ENCODE results near the gene CNGB1. TPM values are rescaled to one million over a fixed set of nuclear protein-coding genes. Genes with fewer than 3 reads are reported as not detected.
"Not testable (repeated sequence)": the region's sequence is repeated elsewhere in the genome, so short reads cannot be mapped to it uniquely, and the experiment has no call there.

CNGB1 gene
- total RNA-seq, 1 donor from 2014 or later, result 0.19 TPM

DNA sequence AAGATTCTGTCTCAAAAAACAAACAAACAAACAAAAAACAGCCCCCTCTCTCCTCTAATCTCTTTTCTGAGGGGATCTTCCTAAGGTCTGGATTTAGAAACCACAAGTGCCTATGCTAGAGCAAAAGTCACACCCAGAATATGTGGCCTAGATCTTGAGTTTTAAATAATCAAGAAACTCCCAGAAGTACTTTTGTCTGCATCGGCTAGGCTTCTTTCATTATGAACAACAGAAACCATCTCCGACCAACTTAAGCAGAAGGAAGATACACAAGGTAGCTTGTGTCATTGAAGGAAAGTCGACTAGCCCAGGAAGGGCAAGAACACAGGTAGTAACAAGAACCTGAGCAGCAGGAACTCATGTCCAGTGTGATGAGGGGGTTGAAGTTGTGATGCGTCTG, 94.7 kb downstream of the CNGB1 start:
- Mint-ChIP-seq H3K27me3 (peaks cover 36% of the 10 kb centered on the region), H3K9me3 (no peaks in the 10 kb centered on the region), H3K4me1 (ENCODE audit: unreplicated experiment) (no peaks in the 10 kb centered on the region), H3K36me3 (no peaks in the 10 kb centered on the region), H3K27ac (no peak overlapping the region), H3K4me3 (no peak overlapping the region)
- no peak for DNase-seq (ENCODE audit: extremely low spot score, unreplicated experiment)
- TF ChIP-seq, protein P1, sequence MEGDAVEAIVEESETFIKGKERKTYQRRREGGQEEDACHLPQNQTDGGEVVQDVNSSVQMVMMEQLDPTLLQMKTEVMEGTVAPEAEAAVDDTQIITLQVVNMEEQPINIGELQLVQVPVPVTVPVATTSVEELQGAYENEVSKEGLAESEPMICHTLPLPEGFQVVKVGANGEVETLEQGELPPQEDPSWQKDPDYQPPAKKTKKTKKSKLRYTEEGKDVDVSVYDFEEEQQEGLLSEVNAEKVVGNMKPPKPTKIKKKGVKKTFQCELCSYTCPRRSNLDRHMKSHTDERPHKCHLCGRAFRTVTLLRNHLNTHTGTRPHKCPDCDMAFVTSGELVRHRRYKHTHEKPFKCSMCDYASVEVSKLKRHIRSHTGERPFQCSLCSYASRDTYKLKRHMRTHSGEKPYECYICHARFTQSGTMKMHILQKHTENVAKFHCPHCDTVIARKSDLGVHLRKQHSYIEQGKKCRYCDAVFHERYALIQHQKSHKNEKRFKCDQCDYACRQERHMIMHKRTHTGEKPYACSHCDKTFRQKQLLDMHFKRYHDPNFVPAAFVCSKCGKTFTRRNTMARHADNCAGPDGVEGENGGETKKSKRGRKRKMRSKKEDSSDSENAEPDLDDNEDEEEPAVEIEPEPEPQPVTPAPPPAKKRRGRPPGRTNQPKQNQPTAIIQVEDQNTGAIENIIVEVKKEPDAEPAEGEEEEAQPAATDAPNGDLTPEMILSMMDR (conservative IDR thresholded peaks at IDR 0.05), result no peak

DNA sequence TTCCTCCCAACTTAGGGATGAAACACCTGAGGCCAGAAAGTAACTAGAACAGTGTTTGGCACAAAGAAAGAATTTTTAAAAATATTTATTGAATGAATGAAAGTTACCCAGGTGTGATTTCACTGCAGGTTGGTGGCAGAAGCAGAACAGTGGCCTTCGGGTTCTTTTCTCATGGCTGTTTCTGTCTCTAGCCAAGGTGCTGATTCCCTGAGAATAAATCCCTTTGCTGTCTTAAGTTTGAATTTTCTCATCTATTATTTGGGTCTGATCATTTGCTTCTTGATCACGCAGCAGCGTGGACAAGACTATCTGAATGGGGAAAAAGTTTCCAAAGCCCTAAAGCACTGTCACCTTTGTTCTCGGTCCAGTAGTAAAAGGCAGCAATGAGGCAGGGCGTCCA, 95.6 kb downstream of the CNGB1 start:
- Mint-ChIP-seq H3K27me3 (peaks cover 34% of the 10 kb centered on the region), H3K4me3 (no peak overlapping the region), H3K27ac (no peak overlapping the region), H3K9me3 (no peaks in the 10 kb centered on the region), H3K36me3 (no peaks in the 10 kb centered on the region), H3K4me1 (ENCODE audit: unreplicated experiment) (no peaks in the 10 kb centered on the region)
- no peak for DNase-seq (ENCODE audit: extremely low spot score, unreplicated experiment)
- TF ChIP-seq, protein P1 (conservative IDR thresholded peaks at IDR 0.05), result no peak

DNA sequence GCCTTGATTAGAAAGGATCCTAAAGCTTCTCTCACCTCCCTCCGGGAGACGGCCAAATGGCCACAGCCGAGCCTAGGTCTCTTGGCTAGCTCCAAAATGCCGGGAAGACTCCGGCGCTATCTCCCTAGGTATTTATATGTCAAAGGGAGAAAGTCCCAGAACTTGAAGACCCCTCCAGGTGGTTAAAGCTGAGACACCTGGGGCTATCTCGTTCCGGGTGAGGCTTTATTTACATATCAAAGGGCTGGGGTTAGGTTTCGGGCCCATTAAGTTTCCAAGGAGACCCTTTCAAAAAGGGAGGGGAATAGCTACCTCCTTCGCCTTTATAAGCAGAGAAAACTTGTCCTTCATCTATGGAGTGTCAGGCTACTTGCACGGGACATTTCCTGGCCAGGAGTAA, 97.7 kb downstream of the CNGB1 start:
- TF ChIP-seq, protein P1 (conservative IDR thresholded peaks at IDR 0.05), result no peak
- Mint-ChIP-seq H3K9me3 (no peaks in the 10 kb centered on the region), H3K27ac (no peak overlapping the region), H3K27me3 (peaks cover 24% of the 10 kb centered on the region), H3K4me3 (no peak overlapping the region), H3K36me3 (no peaks in the 10 kb centered on the region), H3K4me1 (ENCODE audit: unreplicated experiment) (no peaks in the 10 kb centered on the region)
- DNase-seq (ENCODE audit: extremely low spot score, unreplicated experiment), result no peak

DNA sequence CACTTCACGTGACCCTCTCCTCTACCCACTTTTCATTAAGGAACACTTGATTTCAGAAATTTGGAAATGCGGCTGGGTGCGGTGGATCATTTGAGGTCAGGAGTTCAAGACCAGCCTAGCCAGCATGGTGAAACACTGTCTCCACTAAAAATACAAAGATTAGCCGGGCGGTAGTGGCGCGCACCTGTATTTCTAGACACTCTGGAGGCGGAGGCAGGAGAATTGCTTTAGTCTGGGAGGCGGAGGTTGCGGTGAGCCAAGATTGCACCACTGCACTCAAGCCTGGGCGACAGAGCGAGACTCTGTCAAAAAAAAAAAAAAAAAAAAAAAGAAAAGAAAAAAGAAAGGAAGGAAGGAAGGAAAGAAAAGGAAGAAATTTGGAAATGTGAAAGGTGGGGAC, 98.2 kb downstream of the CNGB1 start:
- H3K4me3 Mint-ChIP-seq; H3K36me3 Mint-ChIP-seq; H3K27ac Mint-ChIP-seq; DNase-seq (ENCODE audit: extremely low spot score, unreplicated experiment); H3K9me3 Mint-ChIP-seq; H3K4me1 Mint-ChIP-seq (ENCODE audit: unreplicated experiment): not testable (repeated sequence)
- peaks cover 23% of the 10 kb centered on the region for H3K27me3 Mint-ChIP-seq

DNA sequence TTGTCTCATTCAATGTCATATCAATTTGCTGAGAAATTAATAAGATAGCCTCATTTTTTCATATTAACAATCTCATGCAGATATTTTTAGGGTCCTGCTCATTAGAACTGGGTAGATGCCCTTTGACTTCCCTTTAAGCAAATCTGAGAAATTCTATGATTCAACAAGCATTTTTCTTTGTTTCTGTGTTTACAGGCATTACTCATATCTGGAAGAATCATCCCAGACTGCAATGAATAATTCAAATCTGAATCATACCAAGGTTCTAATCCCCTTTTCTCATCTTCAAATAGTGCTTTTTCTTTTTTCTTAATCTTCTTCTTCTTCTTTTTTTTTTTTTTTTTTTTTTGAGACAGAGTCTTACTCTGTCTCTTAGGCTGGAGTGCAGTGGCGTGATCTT, 99.5 kb downstream of the CNGB1 start:
- Mint-ChIP-seq H3K27me3 (peaks cover 23% of the 10 kb centered on the region), H3K4me3 (no peak overlapping the region), H3K36me3 (no peaks in the 10 kb centered on the region), H3K27ac (no peak overlapping the region), H3K9me3 (no peaks in the 10 kb centered on the region), H3K4me1 (ENCODE audit: unreplicated experiment) (peaks cover 7% of the 10 kb centered on the region)
- DNase-seq (ENCODE audit: extremely low spot score, unreplicated experiment), result no peak
- TF ChIP-seq, protein P1 (conservative IDR thresholded peaks at IDR 0.05), result no peak

DNA sequence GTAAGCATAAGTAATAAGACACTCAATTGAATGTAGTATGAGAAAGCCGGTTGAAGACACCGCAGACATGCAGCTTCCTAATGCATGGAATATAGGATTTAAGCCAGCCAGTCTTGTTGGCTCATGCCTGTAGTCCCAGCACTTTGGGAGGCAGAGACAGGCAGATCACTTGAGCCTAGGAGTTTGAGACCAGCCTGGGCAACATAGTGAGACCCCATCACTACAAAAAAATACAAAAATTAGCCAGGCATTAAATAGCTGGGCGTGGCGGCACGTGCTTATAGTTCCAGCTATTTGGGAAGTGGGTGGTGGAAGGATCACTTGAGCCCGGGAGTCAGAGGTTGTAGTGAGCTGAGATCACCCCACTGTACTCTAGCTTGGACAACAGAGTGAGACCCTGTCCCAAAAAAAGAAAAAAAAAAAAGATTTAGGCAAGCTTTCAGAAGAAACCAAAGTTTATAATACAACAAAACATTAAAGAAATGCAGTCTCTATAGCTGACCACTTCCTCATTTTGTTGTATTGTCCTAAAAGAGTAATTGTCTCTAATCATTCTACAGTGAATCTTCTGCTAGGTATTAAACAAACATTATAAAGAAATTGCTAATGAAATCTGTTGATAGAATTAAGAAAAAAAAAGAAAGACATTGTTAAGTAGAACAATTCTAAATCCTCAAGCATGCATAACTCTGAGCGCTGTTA, 100.0 kb downstream of the CNGB1 start:
- no peak overlapping the region for H3K4me3 Mint-ChIP-seq
- no peak overlapping the region for H3K27ac Mint-ChIP-seq
- TF ChIP-seq, protein P1 (conservative IDR thresholded peaks at IDR 0.05), result no peak
- no peaks in the 10 kb centered on the region for H3K9me3 Mint-ChIP-seq
- peaks cover 7% of the 10 kb centered on the region for H3K4me1 Mint-ChIP-seq (ENCODE audit: unreplicated experiment)
- H3K36me3 Mint-ChIP-seq, result no peaks in the 10 kb centered on the region
- H3K27me3 Mint-ChIP-seq, result peaks cover 20% of the 10 kb centered on the region
- DNase-seq (ENCODE audit: extremely low spot score, unreplicated experiment), result no peak

All from type B pancreatic cell (in vitro differentiated cells).